Cardiac septum (tissue), 1 donor: ENCODE measurements around the gene CCT5. TPM values are rescaled to one million over a fixed set of nuclear protein-coding genes. Genes with fewer than 3 reads are reported as not detected.

ENCODE experiments used
- DNase-seq: peaks from one replicate; pipeline ENCODE4 v3.0.0-alpha.2; 2020; ENCODE audit warnings: low spot score
- intact Hi-C: fragments of 100-400 bp; cut with DNase I; formaldehyde crosslinking; loops from one replicate; pipeline ENCODE4 v1.14.0; 2022
- total RNA-seq: library from RNA; stranded (reverse); fragmentation: NEBNext Ultra II Directional; extraction: Animal tissue kit (Norgen Biotek cat#: 25700); gene quantifications from one replicate; pipeline ENCODE4 v1.2.1, GENCODE V29; 2021
- donor health status: DM: no; HTN: no; CAD: no.

Gene CCT5
- total RNA-seq, 1 donor from 2014 or later = 102 TPM

DNA sequence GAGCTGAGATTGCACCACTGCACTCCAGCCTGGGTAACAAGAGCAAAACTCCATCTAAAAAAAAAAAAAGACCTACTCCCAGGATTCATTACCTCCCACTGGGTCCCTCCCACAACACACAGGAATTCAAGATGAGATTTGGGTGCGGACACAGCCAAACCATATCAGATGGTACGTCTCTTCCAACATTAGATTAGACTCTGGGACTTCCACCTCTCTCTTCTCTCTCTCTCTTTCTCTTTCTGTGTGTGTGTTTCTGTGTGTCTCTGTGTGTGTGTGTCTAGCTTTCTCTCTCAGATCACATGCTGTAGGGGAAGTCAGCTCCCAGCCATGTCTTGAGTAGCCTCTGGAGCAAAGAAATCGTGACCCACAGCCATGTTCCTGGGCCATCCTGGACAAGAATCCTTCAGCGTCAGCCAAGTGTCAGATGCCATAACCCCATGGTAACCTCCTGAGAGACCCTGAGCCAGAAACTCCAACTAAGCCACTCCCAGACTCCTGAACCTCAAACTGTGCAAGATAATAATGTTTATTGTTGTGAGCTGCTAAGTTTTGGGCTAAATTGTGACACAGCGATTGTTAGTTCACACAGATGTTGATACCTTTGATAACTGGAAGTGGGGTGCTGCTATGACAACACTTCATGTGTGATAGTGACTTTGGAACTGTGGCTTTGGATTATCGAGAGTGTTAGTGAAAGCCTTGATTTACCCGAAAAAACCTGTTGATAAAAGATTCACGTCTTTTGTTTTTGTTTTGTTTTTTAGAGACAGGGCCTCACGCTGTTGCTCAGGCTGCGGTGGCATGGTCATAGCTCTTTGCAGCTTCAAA lies 61.7 kb downstream of the CCT5 start:
- intact Hi-C loops = no loop called here
- DNase-seq = no peak

GRCh38 chr5:10315201-10315600 lies 65.1 kb downstream of the CCT5 start:
- DNase-seq = no peak
- intact Hi-C loops = no loop called here

Other genes with a start within 250 kb of the CCT5 start
- gene ATPSCKMT, start 392 bp upstream of the CCT5 start, total RNA-seq = 17.2 TPM
- 31.2 TPM for gene CMBL, start 57.6 kb downstream of the CCT5 start, total RNA-seq
- gene MARCHF6, start 103.4 kb downstream of the CCT5 start, total RNA-seq = 142 TPM
- 0.43 TPM for gene ROPN1L, start 191.6 kb downstream of the CCT5 start, total RNA-seq